Stimulated activated CD4-positive, alpha-beta T cell treated with anti-CD3 and anti-CD28 coated beads, Interleukin-1b, Interleukin-23, amount 100 ng/mL, for 4 hours (primary cell): ENCODE results near the gene PSEN2.
"Not testable (repeated sequence)": the region's sequence is repeated elsewhere in the genome, so short reads cannot be mapped to it uniquely, and the experiment has no call there.

Experiments
- DNase-seq, 2 donors: peaks; one replicate each; pipeline ENCODE4 v3.0.0-alpha.2; 2020; ENCODE audit warnings: low read depth in 2 of 2

The PSEN2 gene

GRCh38 chr1:226916497-226916896, 46.1 kb downstream of the PSEN2 start:
- DNase-seq = no peak

- no peak for DNase-seq
Observed at GRCh38 chr1:226919587-226919986, 49.2 kb downstream of the PSEN2 start.

GRCh38 chr1:226919995-226920394, 49.6 kb downstream of the PSEN2 start:
- DNase-seq = no peak

GRCh38 chr1:226920446-226920894, 50.1 kb downstream of the PSEN2 start:
- DNase-seq = no peak

GRCh38 chr1:226921504-226921903, 51.1 kb downstream of the PSEN2 start:
- no peak for DNase-seq

- DNase-seq = not testable (repeated sequence)
Observed at GRCh38 chr1:226929260-226930111, 59.1 kb downstream of the PSEN2 start.

- no peak for DNase-seq
Observed at GRCh38 chr1:226934483-226935237, 64.2 kb downstream of the PSEN2 start.

- DNase-seq = no peak
Observed at GRCh38 chr1:226937940-226938725, 67.7 kb downstream of the PSEN2 start.

- no peak for DNase-seq
Observed at GRCh38 chr1:226938903-226939437, 68.6 kb downstream of the PSEN2 start.

GRCh38 chr1:226939438-226940028, 69.1 kb downstream of the PSEN2 start:
- peak; percentile 37 to 46 for DNase-seq

- peak; percentile 97 to 99 for DNase-seq
Observed at GRCh38 chr1:226940029-226940805, 69.8 kb downstream of the PSEN2 start, which contains the start of gene COQ8A. TSS of gene COQ8A (plus strand) at chr1:226940294. CDS start at chr1:226961386, 21,092 bp downstream.

GRCh38 chr1:226940806-226941067, 70.3 kb downstream of the PSEN2 start:
- no peak for DNase-seq

GRCh38 chr1:226942392-226942791, 72.0 kb downstream of the PSEN2 start:
- no peak for DNase-seq

- no peak for DNase-seq
Observed at GRCh38 chr1:226943156-226943555, 72.7 kb downstream of the PSEN2 start.

GRCh38 chr1:226943927-226944326, 73.5 kb downstream of the PSEN2 start:
- DNase-seq = no peak

- DNase-seq = no peak
Observed at GRCh38 chr1:226945106-226945857, 74.9 kb downstream of the PSEN2 start.
